Neuronal stem cell (in vitro differentiated cells): ENCODE results near the gene C1orf50.
"Not testable (repeated sequence)": the region's sequence is repeated elsewhere in the genome, so short reads cannot be mapped to it uniquely, and the experiment has no call there.

Experiments
- DNase-seq: peaks from one replicate; pipeline ENCODE4 v3.0.0-alpha.2; 2013; ENCODE audit warnings: low spot score
- H2AFZ ChIP-seq: one replicate; pipeline ENCODE4 v1.6.1; 2013; ENCODE audit warnings: mild to moderate bottlenecking, low read length, inconsistent platforms
- H2AK5ac ChIP-seq: 2 replicates; pipeline ENCODE4 v1.6.1; 2013; ENCODE audit warnings: low read depth, mild to moderate bottlenecking, inconsistent platforms, low read length, moderate library complexity, mixed read lengths
- H2BK120ac ChIP-seq: 2 replicates; pipeline ENCODE4 v1.6.1; 2013; ENCODE audit warnings: low read depth, mild to moderate bottlenecking, inconsistent platforms, low read length, moderate library complexity, mixed read lengths
- H2BK12ac ChIP-seq: one replicate; pipeline ENCODE4 v1.6.1; 2013; ENCODE audit warnings: low read length, inconsistent platforms
- H2BK15ac ChIP-seq: 2 replicates; pipeline ENCODE4 v1.6.1; 2013; ENCODE audit warnings: mild to moderate bottlenecking, low read length, inconsistent platforms, mixed read lengths
- H2BK5ac ChIP-seq: one replicate; pipeline ENCODE4 v1.6.1; 2013; ENCODE audit warnings: inconsistent platforms, mild to moderate bottlenecking, low read length, moderate library complexity
- H3K14ac ChIP-seq: one replicate; pipeline ENCODE4 v1.6.1; 2013; ENCODE audit warnings: low read length, inconsistent platforms
- H3K18ac ChIP-seq: 2 replicates; pipeline ENCODE4 v1.6.1; 2013; ENCODE audit warnings: low read length, inconsistent platforms
- H3K23ac ChIP-seq: 2 replicates; pipeline ENCODE4 v1.6.1; 2013; ENCODE audit warnings: low read depth, mild to moderate bottlenecking, mixed read lengths, low read length, inconsistent platforms; ENCODE audit not compliant: poor library complexity
- H3K27ac ChIP-seq: replicated peaks from 3 replicates; pipeline ENCODE4 v1.5.1; 2013; ENCODE audit warnings: low read length, inconsistent platforms
- H3K27me3 ChIP-seq, 3 experiments: 2 replicates each; pipeline ENCODE4 v1.6.1; 2013; ENCODE audit warnings: low read length in 3 of 3, mild to moderate bottlenecking in 2 of 3, inconsistent platforms in 1 of 3, low read depth in 1 of 3, mixed read lengths in 1 of 3, moderate library complexity in 1 of 3; ENCODE audit not compliant: control insufficient read depth in 3 of 3, insufficient read depth in 3 of 3
- H3K36me3 ChIP-seq, 2 donors: replicated peaks in 1 of 2; 2 replicates each; pipeline ENCODE4 v1.6.1; 2013; ENCODE audit warnings: low read length in 2 of 2; ENCODE audit not compliant: control insufficient read depth in 2 of 2, insufficient read depth in 2 of 2
- H3K4ac ChIP-seq: 2 replicates; pipeline ENCODE4 v1.6.1; 2013; ENCODE audit warnings: inconsistent platforms, mild to moderate bottlenecking, low read length, moderate library complexity
- H3K4me1 ChIP-seq, 2 donors: 1 replicate in 1 of 2; 2 replicates in 1 of 2; pipeline ENCODE4 v1.6.1; 2013; ENCODE audit warnings: low read length in 2 of 2, low read depth in 1 of 2; ENCODE audit not compliant: control insufficient read depth in 2 of 2, insufficient read depth in 1 of 2
- H3K4me2 ChIP-seq: one replicate; pipeline ENCODE4 v1.6.1; 2013; ENCODE audit warnings: mild to moderate bottlenecking, low read length, inconsistent platforms; ENCODE audit not compliant: insufficient read depth, poor library complexity, severe bottlenecking
- H3K4me3 ChIP-seq, 2 donors: 2 replicates each; pipeline ENCODE4 v1.5.1; 2013; ENCODE audit warnings: low read length in 2 of 2, mild to moderate bottlenecking in 2 of 2, inconsistent platforms in 1 of 2, moderate library complexity in 1 of 2
- H3K79me1 ChIP-seq: one replicate; pipeline ENCODE4 v1.6.1; 2013; ENCODE audit warnings: low read depth, mild to moderate bottlenecking, inconsistent platforms, low read length, moderate library complexity
- H3K9ac ChIP-seq: one replicate; pipeline ENCODE4 v1.6.1; 2013; ENCODE audit warnings: mild to moderate bottlenecking, low read depth, low read length, inconsistent platforms; ENCODE audit not compliant: poor library complexity
- H3K9me3 ChIP-seq, 2 donors: replicated peaks in 1 of 2; 2 replicates each; pipeline versions ENCODE3 to v1.6.1; 2013; ENCODE audit warnings: low read length in 2 of 2, mild to moderate bottlenecking in 2 of 2, inconsistent platforms in 1 of 2, low read depth in 1 of 2, mixed read lengths in 1 of 2, moderate library complexity in 1 of 2; ENCODE audit not compliant: control insufficient read depth in 2 of 2, insufficient read depth in 1 of 2
- H4K8ac ChIP-seq: one replicate; pipeline ENCODE4 v1.6.1; 2013; ENCODE audit warnings: low read depth, mild to moderate bottlenecking, inconsistent platforms, low read length, moderate library complexity
- H4K91ac ChIP-seq: one replicate; pipeline ENCODE4 v1.6.1; 2013; ENCODE audit warnings: low read length, low read depth, mild to moderate bottlenecking, inconsistent platforms; ENCODE audit not compliant: poor library complexity
- WGBS, 2 donors: extraction: QIAGEN DNeasy Blood & Tissue Kit; methylation state at CpG; one replicate each; pipeline ENCODE4 v1.1.7; 2013; ENCODE audit warnings: missing lambda C conversion rate in 2 of 2, mixed read lengths in 1 of 2; ENCODE audit not compliant: insufficient read length in 2 of 2, insufficient replicate concordance in 1 of 2; ENCODE audit errors: extremely low coverage in 2 of 2; 5-methylcytosine and 5-hydroxymethylcytosine counted together

The C1orf50 gene

GRCh38 chr1:42750041-42750440 lies 17.0 kb upstream of the C1orf50 start:
- Histone ChIP-seq H3K4me1 (no peaks in the 10 kb centered on the region), H3K79me1 (no peaks in the 10 kb centered on the region), H3K9ac (peak overlapping the region; percentile 26), H3K4me2 (no peak overlapping the region), H2BK12ac (no peak overlapping the region), H3K14ac (no peak overlapping the region), H3K36me3 (peaks cover 69 to 87% of the 10 kb centered on the region in 2 donors), H3K4me3 (no peak overlapping the region), H2BK15ac (no peak overlapping the region), H3K4ac (no peak overlapping the region), H3K27ac (no peak overlapping the region), H4K8ac (no peak overlapping the region), H3K23ac (no peak overlapping the region), H3K18ac (no peak overlapping the region), H3K27me3 (no peaks in the 10 kb centered on the region), H2AK5ac (no peak overlapping the region), H2BK120ac (no peak overlapping the region), H4K91ac (no peak overlapping the region), H3K9me3 (peaks cover 11 to 12% of the 10 kb centered on the region in 2 donors), H2BK5ac (no peak overlapping the region), H2AFZ (no peak overlapping the region)
- no peak for DNase-seq
- no CpG with 5 or more reads among the region's 12 CpGs for WGBS, 2 donors

- H3K9ac ChIP-seq, H4K91ac ChIP-seq, H3K27ac ChIP-seq, H3K27me3 ChIP-seq, H3K4me3 ChIP-seq, H3K4ac ChIP-seq, H3K79me1 ChIP-seq, H3K4me2 ChIP-seq, H2BK5ac ChIP-seq, H3K14ac ChIP-seq, DNase-seq, H4K8ac ChIP-seq, H3K4me1 ChIP-seq, H2AFZ ChIP-seq, H2BK15ac ChIP-seq, H2AK5ac ChIP-seq, H3K18ac ChIP-seq, H3K23ac ChIP-seq, H2BK120ac ChIP-seq, H2BK12ac ChIP-seq: not testable (repeated sequence)
- no CpG with 5 or more reads among the region's 8 CpGs for WGBS, 2 donors
- H3K9me3 ChIP-seq: peaks cover 11 to 12% of the 10 kb centered on the region in 2 donors
- peaks cover 68 to 88% of the 10 kb centered on the region in 2 donors for H3K36me3 ChIP-seq
These were observed 15.5 kb upstream of the C1orf50 start for GRCh38 chr1:42751511-42752070.

- Histone ChIP-seq H3K9me3 (peaks cover 11 to 12% of the 10 kb centered on the region in 2 donors), H3K36me3 (peaks cover 65 to 88% of the 10 kb centered on the region in 2 donors), H3K9ac (no peak overlapping the region), H2AK5ac (no peak overlapping the region), H3K27me3 (no peaks in the 10 kb centered on the region), H3K27ac (no peak overlapping the region), H3K18ac (no peak overlapping the region), H3K4me3 (no peak overlapping the region), H3K79me1 (no peaks in the 10 kb centered on the region), H2BK15ac (no peak overlapping the region), H2BK12ac (no peak overlapping the region), H3K14ac (no peak overlapping the region), H2BK5ac (no peak overlapping the region), H4K91ac (no peak overlapping the region), H4K8ac (no peak overlapping the region), H3K4me2 (no peak overlapping the region), H2BK120ac (no peak overlapping the region), H2AFZ (no peak overlapping the region), H3K23ac (no peak overlapping the region), H3K4ac (no peak overlapping the region), H3K4me1 (no peaks in the 10 kb centered on the region)
- no peak for DNase-seq
- WGBS, 2 donors: no CpG with 5 or more reads among the region's 6 CpGs
These were observed 14.8 kb upstream of the C1orf50 start for GRCh38 chr1:42752284-42752683.

- Histone ChIP-seq H3K9ac (no peak overlapping the region), H3K9me3 (peaks cover 11 to 12% of the 10 kb centered on the region in 2 donors)
These were observed 14.0 kb upstream of the C1orf50 start for GRCh38 chr1:42753070-42753469.

More at GRCh38 chr1:42753070-42753469, 14.0 kb upstream of the C1orf50 start:
- Histone ChIP-seq H3K4me1 (no peaks in the 10 kb centered on the region), H3K18ac (no peak overlapping the region), H3K4me3 (no peak overlapping the region), H2BK120ac (no peak overlapping the region), H2BK5ac (no peak overlapping the region), H3K79me1 (no peaks in the 10 kb centered on the region), H3K27ac (no peak overlapping the region), H3K27me3 (no peaks in the 10 kb centered on the region), H3K23ac (no peak overlapping the region), H3K4me2 (no peak overlapping the region), H4K91ac (no peak overlapping the region), H2AK5ac (no peak overlapping the region), H3K4ac (no peak overlapping the region), H2AFZ (no peak overlapping the region), H4K8ac (no peak overlapping the region), H3K36me3 (peaks cover 66 to 88% of the 10 kb centered on the region in 2 donors), H2BK15ac (no peak overlapping the region), H2BK12ac (no peak overlapping the region), H3K14ac (no peak overlapping the region)
- WGBS, 2 donors: no CpG with 5 or more reads among the region's 1 CpG
- DNase-seq: no peak
